ENCODE data around the gene TM9SF3. TPM values are rescaled to one million over a fixed set of nuclear protein-coding genes. Genes with fewer than 3 reads are reported as not detected.
A peak's percentile ranks its signal among the peaks of the same experiment; 100 is the strongest.

TM9SF3 gene
- total RNA-seq, 1 donor from 2014 or later = 78.5 TPM

- no peak overlapping the region for H3K4me3 ChIP-seq (ENCODE audit: low read depth, low read length)
- no peak for DNase-seq (ENCODE audit: low read depth)
- H3K36me3 ChIP-seq (ENCODE audit: control insufficient read depth, insufficient read depth, low read length) = no peaks in the 10 kb centered on the region
- no peaks in the 10 kb centered on the region for H3K27me3 ChIP-seq (ENCODE audit: control insufficient read depth, insufficient read depth, low read length)
- TF ChIP-seq CTCF (IDR thresholded peaks at IDR 0.05; ENCODE audit: insufficient read depth, low read length, poor library complexity, severe bottlenecking) = no peak
Measured at GRCh38 chr10:96482815-96483588, 103.8 kb downstream of the TM9SF3 start.

GRCh38 chr10:96478355-96478754 is 108.5 kb downstream of the TM9SF3 start:
- Histone ChIP-seq H3K4me3 (ENCODE audit: low read depth, low read length) (no peak overlapping the region), H3K36me3 (ENCODE audit: control insufficient read depth, insufficient read depth, low read length) (no peaks in the 10 kb centered on the region), H3K27me3 (ENCODE audit: control insufficient read depth, insufficient read depth, low read length) (no peaks in the 10 kb centered on the region)
- DNase-seq (ENCODE audit: low read depth) = no peak
- TF ChIP-seq CTCF (IDR thresholded peaks at IDR 0.05; ENCODE audit: insufficient read depth, low read length, poor library complexity, severe bottlenecking) = no peak

GRCh38 chr10:96473866-96474265 is 112.9 kb downstream of the TM9SF3 start:
- no peaks in the 10 kb centered on the region for H3K27me3 ChIP-seq (ENCODE audit: control insufficient read depth, insufficient read depth, low read length)
- no peak for DNase-seq (ENCODE audit: low read depth)
- no peak overlapping the region for H3K4me3 ChIP-seq (ENCODE audit: low read depth, low read length)
- TF ChIP-seq CTCF (IDR thresholded peaks at IDR 0.05; ENCODE audit: insufficient read depth, low read length, poor library complexity, severe bottlenecking) = no peak
- H3K36me3 ChIP-seq (ENCODE audit: control insufficient read depth, insufficient read depth, low read length) = no peaks in the 10 kb centered on the region

GRCh38 chr10:96470116-96470743 is 116.6 kb downstream of the TM9SF3 start:
- TF ChIP-seq CTCF (IDR thresholded peaks at IDR 0.05; ENCODE audit: insufficient read depth, low read length, poor library complexity, severe bottlenecking) = peak; percentile 76
- no peak for DNase-seq (ENCODE audit: low read depth)

GRCh38 chr10:96468845-96469244 is 118.0 kb downstream of the TM9SF3 start:
- no peaks in the 10 kb centered on the region for H3K36me3 ChIP-seq (ENCODE audit: control insufficient read depth, insufficient read depth, low read length)
- no peak for DNase-seq (ENCODE audit: low read depth)
- H3K27me3 ChIP-seq (ENCODE audit: control insufficient read depth, insufficient read depth, low read length) = no peaks in the 10 kb centered on the region
- no peak overlapping the region for H3K4me3 ChIP-seq (ENCODE audit: low read depth, low read length)
- TF ChIP-seq CTCF (IDR thresholded peaks at IDR 0.05; ENCODE audit: insufficient read depth, low read length, poor library complexity, severe bottlenecking) = no peak

More at GRCh38 chr10:96470116-96470743, 116.6 kb downstream of the TM9SF3 start:
- Histone ChIP-seq H3K27me3 (ENCODE audit: control insufficient read depth, insufficient read depth, low read length) (no peaks in the 10 kb centered on the region), H3K4me3 (ENCODE audit: low read depth, low read length) (no peak overlapping the region), H3K36me3 (ENCODE audit: control insufficient read depth, insufficient read depth, low read length) (no peaks in the 10 kb centered on the region)

Other genes starting within 250 kb of the TM9SF3 start
- gene OPALIN, start 228.0 kb downstream of the TM9SF3 start, total RNA-seq = not detected in 2 replicates
- gene TLL2, start 73.1 kb downstream of the TM9SF3 start, total RNA-seq = 2.2 and 2.8 TPM in 2 replicates
- gene PIK3AP1, start 133.5 kb upstream of the TM9SF3 start, total RNA-seq = 8.9 and 10.5 TPM in 2 replicates
- 27.2 and 29.8 TPM in 2 replicates for gene LCOR, start 245.3 kb upstream of the TM9SF3 start, total RNA-seq

All from kidney epithelial cell (primary cell).